GM12875 (cell line): ENCODE data around the gene LONRF2.

ENCODE experiments used
- H3K4me3 ChIP-seq: one replicate; pipeline ENCODE4 v1.5.1; 2011; ENCODE audit warnings: low read depth, low read length, control low read depth
- TF ChIP-seq, protein P1 (sequence below): IDR thresholded peaks from 2 replicates; pipeline ENCODE4 v1.5.1; 2011; ENCODE audit warnings: low read depth, mild to moderate bottlenecking, control low read depth, inconsistent platforms, low read length, moderate library complexity, borderline replicate concordance; ENCODE audit not compliant: insufficient read depth

The LONRF2 gene

DNA sequence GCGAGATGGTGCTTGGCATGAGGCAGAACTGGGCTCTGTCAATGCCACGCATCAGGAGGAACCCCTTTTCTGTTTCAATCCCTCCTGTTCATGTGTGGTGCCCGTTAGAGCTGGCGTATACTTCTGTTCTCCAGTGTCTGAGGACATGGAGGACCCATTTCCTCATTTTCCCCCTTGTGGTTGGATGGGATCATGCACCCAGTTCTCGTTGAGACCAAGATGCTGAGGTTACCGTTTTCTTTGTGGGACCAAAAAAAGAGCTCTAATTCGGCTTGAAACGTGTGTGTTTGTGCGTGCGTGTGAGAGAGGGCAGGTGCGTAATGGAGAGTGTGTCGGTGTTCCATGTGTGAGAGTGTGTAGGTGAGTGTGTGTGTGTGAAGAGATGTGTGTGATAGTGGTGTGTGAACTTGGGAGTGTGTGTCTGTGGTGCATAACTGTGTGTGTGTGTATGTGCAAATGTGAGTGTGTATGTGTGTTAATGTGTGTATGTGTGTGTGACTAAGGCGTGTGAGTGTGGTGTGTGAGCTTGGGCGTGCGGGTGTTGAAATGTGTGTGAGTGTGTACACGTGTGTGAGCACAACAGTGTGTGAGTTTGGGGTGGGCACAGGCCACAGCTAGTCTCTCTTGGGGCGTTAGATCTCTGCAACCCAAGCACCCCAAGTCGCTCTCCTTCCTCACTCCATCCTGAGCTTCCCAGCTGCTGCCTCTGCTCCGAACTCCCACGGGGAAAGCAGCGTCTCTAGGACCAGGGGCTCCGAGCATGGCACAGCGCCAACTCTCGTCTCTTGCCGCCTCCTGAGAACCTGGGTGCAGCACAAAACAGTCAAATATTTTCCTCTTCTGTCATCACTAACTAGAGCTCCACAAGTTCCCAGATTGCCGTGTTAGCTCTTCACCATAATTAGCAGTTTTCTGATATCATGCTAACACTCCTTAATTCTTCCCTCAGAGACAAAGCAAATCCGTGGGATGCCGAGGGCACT lies 75.8 kb downstream of the LONRF2 start:
- no peak overlapping the region for H3K4me3 ChIP-seq
- TF ChIP-seq, protein P1, sequence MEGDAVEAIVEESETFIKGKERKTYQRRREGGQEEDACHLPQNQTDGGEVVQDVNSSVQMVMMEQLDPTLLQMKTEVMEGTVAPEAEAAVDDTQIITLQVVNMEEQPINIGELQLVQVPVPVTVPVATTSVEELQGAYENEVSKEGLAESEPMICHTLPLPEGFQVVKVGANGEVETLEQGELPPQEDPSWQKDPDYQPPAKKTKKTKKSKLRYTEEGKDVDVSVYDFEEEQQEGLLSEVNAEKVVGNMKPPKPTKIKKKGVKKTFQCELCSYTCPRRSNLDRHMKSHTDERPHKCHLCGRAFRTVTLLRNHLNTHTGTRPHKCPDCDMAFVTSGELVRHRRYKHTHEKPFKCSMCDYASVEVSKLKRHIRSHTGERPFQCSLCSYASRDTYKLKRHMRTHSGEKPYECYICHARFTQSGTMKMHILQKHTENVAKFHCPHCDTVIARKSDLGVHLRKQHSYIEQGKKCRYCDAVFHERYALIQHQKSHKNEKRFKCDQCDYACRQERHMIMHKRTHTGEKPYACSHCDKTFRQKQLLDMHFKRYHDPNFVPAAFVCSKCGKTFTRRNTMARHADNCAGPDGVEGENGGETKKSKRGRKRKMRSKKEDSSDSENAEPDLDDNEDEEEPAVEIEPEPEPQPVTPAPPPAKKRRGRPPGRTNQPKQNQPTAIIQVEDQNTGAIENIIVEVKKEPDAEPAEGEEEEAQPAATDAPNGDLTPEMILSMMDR = peak; percentile 51

DNA sequence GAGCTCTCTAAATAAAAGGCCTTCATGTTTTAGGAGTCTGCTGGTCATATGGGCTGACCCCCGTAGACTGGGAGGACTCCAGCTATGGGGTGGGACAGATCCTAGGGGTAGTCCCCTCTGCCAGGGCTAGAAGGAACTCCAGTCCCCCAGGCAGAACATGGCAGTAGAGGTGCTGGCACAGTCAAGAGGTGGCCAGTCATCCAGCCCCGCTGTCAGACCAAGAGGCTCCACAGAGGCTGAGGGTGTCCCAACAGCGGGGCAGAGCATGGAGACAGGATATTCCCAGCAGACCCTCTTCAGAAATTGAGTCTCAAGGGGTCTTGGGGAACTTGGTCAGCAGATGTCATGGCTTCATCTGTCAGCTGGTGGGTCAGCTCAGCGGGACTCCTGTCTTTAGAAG lies 76.6 kb downstream of the LONRF2 start:
- TF ChIP-seq, protein P1 = no peak

DNA sequence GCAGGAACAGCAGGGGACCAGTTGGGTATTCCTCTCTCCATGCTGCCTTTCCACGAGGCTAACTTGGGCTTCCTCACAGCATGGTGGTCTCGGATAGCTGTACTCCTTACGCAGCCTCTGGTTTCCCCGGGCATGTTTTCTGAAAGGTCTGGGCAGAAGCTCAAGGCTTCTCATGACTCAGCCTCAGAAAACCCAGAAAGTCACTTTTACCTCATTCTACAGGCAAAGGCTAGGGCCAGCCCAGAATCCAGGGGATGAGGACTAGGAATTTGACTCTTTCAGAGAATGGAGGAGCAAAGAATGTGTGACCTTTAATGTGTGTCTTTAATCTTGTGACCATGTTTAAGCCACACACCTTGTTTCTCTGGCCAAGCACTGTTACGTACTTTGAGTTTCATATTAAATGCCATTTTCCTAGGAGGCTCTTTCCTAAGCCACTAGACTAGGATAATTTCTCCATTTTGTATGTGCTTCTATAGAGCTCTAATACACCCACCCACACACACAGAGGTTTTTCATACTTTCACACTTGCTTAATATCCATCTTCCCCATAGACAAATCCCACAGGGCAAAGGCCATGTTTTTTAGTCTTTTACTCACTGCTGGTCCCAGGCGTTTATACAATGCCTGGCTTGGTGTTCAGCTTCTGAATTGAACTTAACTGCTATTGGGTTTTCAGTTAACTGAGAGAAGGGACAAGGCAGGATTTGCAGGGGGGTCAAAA lies 77.3 kb downstream of the LONRF2 start:
- TF ChIP-seq, protein P1 = no peak
- no peak overlapping the region for H3K4me3 ChIP-seq

More for the DNA sequence above, 76.6 kb downstream of the LONRF2 start:
- H3K4me3 ChIP-seq = no peak overlapping the region

DNA sequence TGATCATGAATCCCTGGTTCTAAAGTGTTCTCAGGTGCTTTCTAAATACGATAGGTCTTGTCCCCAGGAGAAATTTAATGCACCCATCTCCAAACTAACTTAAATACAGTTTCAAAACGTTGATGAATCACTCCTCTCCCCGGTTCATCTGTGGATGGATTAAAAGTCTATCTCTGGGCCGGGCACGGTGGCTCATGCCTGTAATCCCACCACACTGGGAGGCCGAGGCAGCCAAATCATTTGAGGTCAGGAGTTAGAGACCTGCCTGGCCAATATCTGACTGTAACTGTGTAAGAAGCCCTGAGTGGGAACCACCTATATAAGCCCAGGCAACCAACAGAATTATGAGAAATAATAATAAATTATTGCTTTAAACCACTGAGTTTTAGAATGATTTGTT lies 78.7 kb downstream of the LONRF2 start:
- TF ChIP-seq, protein P1 = no peak
- no peak overlapping the region for H3K4me3 ChIP-seq

DNA sequence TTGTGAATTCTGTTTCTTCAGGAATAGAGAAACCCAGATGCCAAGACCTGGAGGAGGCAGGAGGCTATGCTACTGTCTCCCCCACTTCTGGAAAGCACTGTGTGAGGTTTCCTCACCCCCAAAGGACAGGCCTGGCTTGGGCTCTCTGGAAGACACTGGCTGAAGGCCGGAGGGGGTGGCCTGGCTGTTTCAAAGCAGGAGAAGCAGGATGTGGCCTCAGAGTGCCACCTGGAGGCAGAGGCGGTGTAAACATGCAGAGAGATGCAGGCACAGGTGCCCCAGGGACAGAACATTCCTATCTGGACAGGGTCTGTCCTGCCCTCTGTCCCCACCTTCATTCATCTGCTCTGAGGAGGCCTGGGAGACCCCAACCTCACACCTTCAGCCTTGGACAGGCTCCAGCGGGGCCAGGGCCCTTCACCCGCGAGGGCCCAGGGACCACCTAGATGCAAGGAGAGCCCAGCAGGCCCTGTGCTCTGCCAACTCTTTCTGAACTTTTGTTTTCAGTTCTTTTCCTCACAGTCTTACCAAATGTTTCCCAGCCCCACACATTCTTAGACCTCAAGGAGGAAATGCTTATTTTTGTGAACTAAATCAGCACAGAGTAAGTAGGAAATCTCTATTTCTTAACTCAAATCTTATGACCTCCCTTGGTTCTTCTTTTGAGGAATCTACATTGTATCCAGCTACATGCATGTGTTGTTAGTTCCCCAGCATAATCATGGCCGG lies 79.2 kb downstream of the LONRF2 start:
- no peak overlapping the region for H3K4me3 ChIP-seq
- TF ChIP-seq, protein P1 = peak; percentile 85

DNA sequence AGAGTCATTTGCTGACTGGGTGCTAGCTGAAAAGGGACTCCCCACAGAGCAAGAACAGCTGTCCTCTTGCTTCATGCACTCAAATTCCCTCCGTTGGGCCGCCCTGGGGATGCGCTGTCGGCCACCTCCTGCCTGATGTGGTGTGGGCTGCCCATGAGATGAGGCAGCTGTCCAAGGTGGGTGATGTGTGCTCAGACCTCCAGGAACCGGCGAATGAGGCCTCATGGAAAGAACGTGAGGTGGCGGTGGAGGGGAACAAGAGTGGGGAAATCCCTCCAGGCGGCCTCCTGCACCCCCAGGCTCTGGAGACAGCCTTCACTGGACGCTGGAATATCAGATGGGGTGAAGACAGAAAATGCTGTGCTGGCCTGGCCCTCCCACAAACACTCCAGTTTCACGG lies 79.8 kb downstream of the LONRF2 start:
- TF ChIP-seq, protein P1 = no peak
- no peak overlapping the region for H3K4me3 ChIP-seq
